MM.1S (cell line): Measurements from ENCODE around the gene MECP2.

Experiments used
- DNase-seq: peaks from one replicate; pipeline ENCODE4 v3.0.0-alpha.2; 2015
- H2AFZ ChIP-seq: fragments of 300-600 bp; sonication (generic); 2 replicates; pipeline ENCODE4 v1.6.0; 2016; ENCODE audit warnings: antibody characterized with exemption, low read length
- H3F3A ChIP-seq: fragments of 300-600 bp; sonication (generic); 2 replicates; pipeline ENCODE4 v1.6.1; 2016; ENCODE audit warnings: mild to moderate bottlenecking, antibody characterized with exemption, low read length, moderate library complexity, mixed read lengths; ENCODE audit not compliant: insufficient read depth
- H3K27ac ChIP-seq: fragments of 300-600 bp; sonication (generic); 2 replicates; pipeline ENCODE4 v1.5.1; 2016; ENCODE audit warnings: mild to moderate bottlenecking, low read length
- H3K27me3 ChIP-seq: fragments of 300-600 bp; sonication (generic); replicated peaks from 2 replicates; pipeline ENCODE4 v1.6.0; 2016; ENCODE audit warnings: low read length; ENCODE audit not compliant: insufficient read depth
- H3K36me3 ChIP-seq: fragments of 300-600 bp; sonication (generic); replicated peaks from 2 replicates; pipeline ENCODE4 v1.6.1; 2016; ENCODE audit warnings: mild to moderate bottlenecking, low read length, mixed read lengths; ENCODE audit not compliant: insufficient read depth
- H3K4me1 ChIP-seq: fragments of 300-600 bp; sonication (generic); 2 replicates; pipeline ENCODE4 v1.6.1; 2016; ENCODE audit warnings: low read length, mixed read lengths
- H3K4me2 ChIP-seq: fragments of 300-600 bp; sonication (generic); 2 replicates; pipeline ENCODE4 v1.6.0; 2016; ENCODE audit warnings: low read depth, low read length
- H3K4me3 ChIP-seq: fragments of 300-600 bp; sonication (generic); 2 replicates; pipeline ENCODE4 v1.5.1; 2016; ENCODE audit warnings: low read length, mixed read lengths
- H3K79me2 ChIP-seq: fragments of 300-600 bp; sonication (generic); 2 replicates; pipeline ENCODE4 v1.6.1; 2016; ENCODE audit warnings: mixed run types, low read length, mixed read lengths
- H3K9ac ChIP-seq: fragments of 300-600 bp; sonication (generic); 2 replicates; pipeline ENCODE4 v1.6.1; 2016; ENCODE audit warnings: low read length, mixed read lengths
- H3K9me2 ChIP-seq: fragments of 300-600 bp; sonication (generic); replicated peaks from 2 replicates; pipeline ENCODE4 v1.6.1; 2016; ENCODE audit warnings: mild to moderate bottlenecking, low read length, mixed read lengths; ENCODE audit not compliant: insufficient read depth
- H3K9me3 ChIP-seq: fragments of 300-600 bp; sonication (generic); replicated peaks from 2 replicates; pipeline ENCODE4 v1.6.1; 2016; ENCODE audit warnings: mild to moderate bottlenecking, low read length, mixed read lengths; ENCODE audit not compliant: insufficient read depth
- H4K20me1 ChIP-seq: fragments of 300-600 bp; sonication (generic); 2 replicates; pipeline ENCODE4 v1.6.1; 2016; ENCODE audit warnings: mild to moderate bottlenecking, low read length, moderate library complexity, mixed read lengths; ENCODE audit not compliant: insufficient read depth
- CTCF ChIP-seq: fragments of 300-600 bp; sonication (generic); IDR thresholded peaks from 2 replicates; pipeline ENCODE4 v1.5.1; 2016; ENCODE audit warnings: antibody characterized with exemption, low read length, mixed read lengths
- EZH2 ChIP-seq: fragments of 300-600 bp; sonication (generic); optimal IDR thresholded peaks from 2 replicates; pipeline ENCODE3; 2017; ENCODE audit warnings: low read depth, mild to moderate bottlenecking, antibody characterized with exemption, low read length, mixed read lengths
- EZH2phosphoT487 ChIP-seq: fragments of 300-600 bp; sonication (generic); IDR thresholded peaks from 2 replicates; pipeline ENCODE4 v1.6.1; 2018; ENCODE audit warnings: antibody characterized with exemption, low read length

MECP2 gene

GRCh38 chrX:154091678-154092077, 5.8 kb downstream of the MECP2 start:
- Histone ChIP-seq H3K4me1 (peaks cover 9% of the 10 kb centered on the region; the same call in 1 of the 2 replicates), H3F3A (peaks cover 2% of the 10 kb centered on the region; the same call in 1 of the 2 replicates), H3K9ac (no peak overlapping the region), H3K4me3 (no peak overlapping the region), H2AFZ (no peak overlapping the region), H3K4me2 (no peak overlapping the region), H3K27ac (no peak overlapping the region), H3K9me3 (no peaks in the 10 kb centered on the region), H3K27me3 (no peaks in the 10 kb centered on the region), H4K20me1 (peaks cover 32% of the 10 kb centered on the region), H3K36me3 (no peaks in the 10 kb centered on the region; the same call in 1 of the 2 replicates), H3K9me2 (no peaks in the 10 kb centered on the region), H3K79me2 (peaks cover 94% of the 10 kb centered on the region)
- TF ChIP-seq CTCF (no peak), EZH2 (no peak), EZH2phosphoT487 (no peak)
- no peak for DNase-seq

- Histone ChIP-seq H3K4me2 (no peak overlapping the region), H3K9me3 (no peaks in the 10 kb centered on the region), H3K27ac (no peak overlapping the region), H3K36me3 (no peaks in the 10 kb centered on the region; the same call in 1 of the 2 replicates), H3K9ac (no peak overlapping the region), H3K9me2 (no peaks in the 10 kb centered on the region), H2AFZ (no peak overlapping the region), H3K79me2 (peaks cover 86% of the 10 kb centered on the region), H3F3A (no peaks in the 10 kb centered on the region), H3K4me1 (peaks cover 5% of the 10 kb centered on the region; the same call in 1 of the 2 replicates), H3K4me3 (no peak overlapping the region), H3K27me3 (no peaks in the 10 kb centered on the region), H4K20me1 (peaks cover 27% of the 10 kb centered on the region)
- TF ChIP-seq EZH2phosphoT487, result no peak
- TF ChIP-seq CTCF, result no peak
- TF ChIP-seq EZH2, result no peak
- no peak for DNase-seq
These were observed 6.8 kb downstream of the MECP2 start for GRCh38 chrX:154090731-154091130.

- Histone ChIP-seq H3K79me2 (peaks cover 74% of the 10 kb centered on the region), H3K9me2 (no peaks in the 10 kb centered on the region), H4K20me1 (no peaks in the 10 kb centered on the region), H3K4me1 (no peaks in the 10 kb centered on the region), H3K27ac (no peak overlapping the region), H3K36me3 (no peaks in the 10 kb centered on the region; the same call in 1 of the 2 replicates), H2AFZ (no peak overlapping the region), H3K27me3 (no peaks in the 10 kb centered on the region), H3K9me3 (no peaks in the 10 kb centered on the region), H3K9ac (no peak overlapping the region), H3K4me2 (no peak overlapping the region), H3K4me3 (no peak overlapping the region), H3F3A (no peaks in the 10 kb centered on the region)
- TF ChIP-seq CTCF (no peak), EZH2phosphoT487 (no peak), EZH2 (no peak)
- no peak for DNase-seq
These were observed 12.8 kb downstream of the MECP2 start for GRCh38 chrX:154084449-154085300.
